H1 (cell line): ENCODE measurements around the gene ZNF614. TPM values are rescaled to one million over a fixed set of nuclear protein-coding genes. Genes with fewer than 3 reads are reported as not detected.

Experiments used
- CTCF ChIA-PET: fragments of 300-600 bp; sonication (Branson Sonifier 250); formaldehyde crosslinking; loops from one replicate; lab custom pipeline; 2021; ENCODE audit not compliant: partially characterized antibody; lab: Charles Lee
- POLR2A ChIA-PET: fragments of 300-600 bp; sonication (Branson Sonifier 250); formaldehyde crosslinking; loops from one replicate; lab custom pipeline; 2021; ENCODE audit warnings: inconsistent platforms; ENCODE audit not compliant: partially characterized antibody; lab: Charles Lee
- DNase-seq, 2 experiments: peaks; one replicate each; pipeline versions ENCODE4 v3.0.0 to v3.0.0-alpha.2; 2010 to 2022; ENCODE audit warnings: low spot score in 2 of 2, low read depth in 1 of 2, mixed read lengths in 1 of 2
- FAIRE-seq: peaks from 2 replicates; lab custom pipeline; 2011; peaks lifted over from hg19 to GRCh38; lab: Jason Lieb, UNC
- H2AFZ ChIP-seq: 2 replicates; pipeline ENCODE4 v1.8.1; 2012; ENCODE audit warnings: low read length, inconsistent platforms
- H2AK5ac ChIP-seq: 2 replicates; pipeline ENCODE4 v1.6.1; 2013; ENCODE audit warnings: low read depth, low read length
- H2BK120ac ChIP-seq: replicated peaks from 2 replicates; pipeline ENCODE3; 2013; ENCODE audit warnings: low read depth, low read length, inconsistent platforms
- H2BK12ac ChIP-seq: 2 replicates; pipeline ENCODE4 v1.6.1; 2013; ENCODE audit warnings: low read depth, low read length
- H2BK15ac ChIP-seq: 2 replicates; pipeline ENCODE4 v1.6.1; 2013; ENCODE audit warnings: low read length
- H2BK20ac ChIP-seq: 2 replicates; pipeline ENCODE4 v1.6.1; 2013; ENCODE audit warnings: low read length
- H2BK5ac ChIP-seq: 2 replicates; pipeline ENCODE4 v1.6.1; 2013; ENCODE audit warnings: low read depth, low read length
- H3K14ac ChIP-seq: 2 replicates; pipeline ENCODE4 v1.6.1; 2013; ENCODE audit warnings: inconsistent platforms; ENCODE audit not compliant: insufficient read length
- H3K18ac ChIP-seq: 2 replicates; pipeline ENCODE4 v1.6.1; 2013; ENCODE audit warnings: low read length; ENCODE audit errors: extremely low read depth
- H3K23ac ChIP-seq: 2 replicates; pipeline ENCODE4 v1.6.1; 2013; ENCODE audit warnings: inconsistent platforms; ENCODE audit not compliant: insufficient read length
- H3K23me2 ChIP-seq: 2 replicates; pipeline ENCODE4 v1.6.1; 2013; ENCODE audit warnings: low read depth, low read length
- H3K27ac ChIP-seq: 2 replicates; pipeline ENCODE4 v1.6.1; 2011; ENCODE audit warnings: low read depth, low read length, inconsistent platforms
- H3K27me3 ChIP-seq, 4 experiments: replicated peaks in 1 of 4; 1 replicate in 1 of 4; 2 replicates in 3 of 4; pipeline versions ENCODE4 v1.6.1 to v1.8.1; 2011 to 2013; ENCODE audit warnings: low read length in 3 of 4, mild to moderate bottlenecking in 3 of 4, inconsistent platforms in 2 of 4, mixed read lengths in 2 of 4, moderate library complexity in 1 of 4; ENCODE audit not compliant: control insufficient read depth in 3 of 4, insufficient read depth in 3 of 4; ENCODE audit errors: extremely low read depth in 1 of 4
- H3K36me3 ChIP-seq, 4 experiments: 2 replicates each; pipeline versions ENCODE4 v1.6.1 to v1.8.1; 2011 to 2013; ENCODE audit warnings: mild to moderate bottlenecking in 4 of 4, low read length in 3 of 4, moderate library complexity in 2 of 4, control low read depth in 1 of 4, inconsistent platforms in 1 of 4; ENCODE audit not compliant: insufficient read depth in 4 of 4, control insufficient read depth in 2 of 4
- H3K4ac ChIP-seq: replicated peaks from 2 replicates; pipeline ENCODE3; 2013; ENCODE audit warnings: low read length, low read depth, mixed read lengths, inconsistent platforms; ENCODE audit not compliant: insufficient read length
- H3K4me1 ChIP-seq, 4 experiments: replicated peaks in 1 of 4; 1 replicate in 1 of 4; 2 replicates in 3 of 4; pipeline versions ENCODE4 v1.6.1 to v1.8.1; 2011 to 2013; ENCODE audit warnings: low read length in 3 of 4, inconsistent platforms in 2 of 4, mixed read lengths in 1 of 4; ENCODE audit not compliant: insufficient read depth in 4 of 4, control insufficient read depth in 3 of 4
- H3K4me2 ChIP-seq, 2 experiments: 2 replicates each; pipeline versions ENCODE4 v1.6.1 to v1.8.1; 2011 to 2013; ENCODE audit warnings: low read depth in 2 of 2, low read length in 2 of 2, control low read depth in 1 of 2, inconsistent platforms in 1 of 2, mild to moderate bottlenecking in 1 of 2; ENCODE audit not compliant: insufficient read depth in 1 of 2
- H3K4me3 ChIP-seq, 4 experiments: fragments of 200-600, 300-600 bp in 1 of 4; sonication (generic), shearing (Covaris generic), sonication (Bioruptor Twin) in 1 of 4; 2 replicates each; pipeline versions ENCODE4 v1.5.1 to v1.8.1; 2011 to 2016; ENCODE audit warnings: low read length in 4 of 4, low read depth in 3 of 4, control low read depth in 2 of 4, inconsistent platforms in 2 of 4, mild to moderate bottlenecking in 2 of 4, mixed read lengths in 1 of 4, moderate library complexity in 1 of 4; ENCODE audit not compliant: insufficient read depth in 2 of 4; ENCODE audit errors: extremely low read depth in 1 of 4
- H3K56ac ChIP-seq: replicated peaks from 2 replicates; pipeline ENCODE3; 2013; ENCODE audit warnings: low read depth, mild to moderate bottlenecking, mixed read lengths, low read length, inconsistent platforms; ENCODE audit not compliant: insufficient read length
- H3K79me1 ChIP-seq: 2 replicates; pipeline ENCODE4 v1.6.1; 2013; ENCODE audit warnings: low read depth, low read length, control low read depth
- H3K79me2 ChIP-seq, 2 experiments: 2 replicates each; pipeline versions ENCODE4 v1.6.1 to v1.8.1; 2012 to 2013; ENCODE audit warnings: low read length in 2 of 2, mild to moderate bottlenecking in 2 of 2, inconsistent platforms in 1 of 2; ENCODE audit not compliant: insufficient read depth in 2 of 2, control insufficient read depth in 1 of 2
- H3K9ac ChIP-seq, 4 experiments: replicated peaks in 1 of 4; 1 replicate in 1 of 4; 2 replicates in 3 of 4; pipeline versions ENCODE4 v1.6.1 to v1.8.1; 2011 to 2013; ENCODE audit warnings: low read depth in 3 of 4, low read length in 3 of 4, control low read depth in 2 of 4, mild to moderate bottlenecking in 2 of 4, moderate library complexity in 2 of 4, inconsistent platforms in 1 of 4; ENCODE audit errors: extremely low read depth in 1 of 4
- H3K9me3 ChIP-seq, 2 experiments: 2 replicates each; pipeline versions ENCODE4 v1.6.1 to v1.8.1; 2012 to 2013; ENCODE audit warnings: mild to moderate bottlenecking in 2 of 2, moderate library complexity in 2 of 2, control low read depth in 1 of 2, inconsistent platforms in 1 of 2, low read depth in 1 of 2, low read length in 1 of 2, mixed read lengths in 1 of 2; ENCODE audit not compliant: insufficient read depth in 2 of 2
- H4K20me1 ChIP-seq, 2 experiments: replicated peaks in 1 of 2; 2 replicates each; pipeline versions ENCODE3 to v1.8.1; 2011 to 2013; ENCODE audit warnings: inconsistent platforms in 2 of 2, low read length in 2 of 2, mild to moderate bottlenecking in 1 of 2; ENCODE audit not compliant: insufficient read depth in 2 of 2, control insufficient read depth in 1 of 2
- H4K5ac ChIP-seq: 2 replicates; pipeline ENCODE4 v1.6.1; 2013; ENCODE audit warnings: low read length, low read depth, mixed read lengths, inconsistent platforms; ENCODE audit not compliant: insufficient read length
- H4K8ac ChIP-seq: 2 replicates; pipeline ENCODE4 v1.8.0; 2013; ENCODE audit warnings: mild to moderate bottlenecking, moderate library complexity, low read length, inconsistent platforms; ENCODE audit not compliant: insufficient read depth; ENCODE audit errors: extremely low read depth
- H4K91ac ChIP-seq: replicated peaks from 2 replicates; pipeline ENCODE3; 2013; ENCODE audit warnings: low read length, mixed read lengths, inconsistent platforms; ENCODE audit not compliant: insufficient read length
- WGBS, 2 experiments: shearing (Covaris generic) in 1 of 2; methylation state at CpG; one replicate each; pipeline versions ENCODE4 v1.1.6 to v1.1.7; 2013 to 2015; ENCODE audit warnings: low lambda C conversion rate in 2 of 2, mixed read lengths in 2 of 2, inconsistent platforms in 1 of 2, low coverage in 1 of 2, missing lambda C conversion rate in 1 of 2; ENCODE audit not compliant: insufficient replicate concordance in 2 of 2, insufficient coverage in 1 of 2, insufficient read length in 1 of 2; ENCODE audit errors: extremely low coverage in 1 of 2, missing lambda C conversion rate in 1 of 2; 5-methylcytosine and 5-hydroxymethylcytosine counted together
- polyA plus RNA-seq, 7 experiments: library from polyadenylated mRNA; depleted of rRNA in 3 of 7; stranded (reverse) in 5 of 7; unstranded in 2 of 7; fragments of >200 nt in 5 of 7; fragments of 200-250 nt in 2 of 7; gene quantifications; 1 replicate in 5 of 7; 2 replicates in 1 of 7; 4 replicates in 1 of 7; pipeline versions ENCODE4 v1.2.1 to v1.2.3, GENCODE V29; 2011 to 2013; ENCODE audit warnings: missing spikeins in 2 of 7, mixed read lengths in 2 of 7
- total RNA-seq: library from RNA; stranded (reverse); fragmentation: NEBNext Ultra II Directional; extraction: Animal tissue kit (Norgen Biotek cat#: 25700); gene quantifications from 2 replicates; pipeline ENCODE4 v1.2.1, GENCODE V29; 2021

ZNF614 gene
- total and polyA plus RNA-seq, 2 of the 8 experiments (the other 6 are each of a cell fraction or from before 2014, with no cell fraction given), result 4.7 to 18.7 TPM

DNA sequence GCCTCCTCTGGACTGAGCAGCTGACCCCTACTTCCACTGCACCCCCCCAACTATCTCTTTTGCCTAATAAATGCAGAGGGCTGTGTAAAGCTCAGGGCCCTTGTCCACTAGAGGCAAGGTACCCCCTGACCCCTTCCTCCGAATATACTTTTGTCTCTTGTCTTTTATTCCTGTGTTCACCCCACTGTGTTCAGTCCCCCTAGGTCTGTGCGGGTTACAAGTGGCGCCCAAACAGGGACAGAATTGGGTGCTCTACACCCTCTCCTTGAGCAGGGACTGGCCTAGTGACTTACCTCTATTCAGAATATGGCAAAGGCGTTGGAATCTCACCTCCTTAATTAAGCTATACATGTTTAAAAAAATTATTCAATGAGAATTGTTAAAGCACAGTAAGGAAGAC is 56.6 kb downstream of the ZNF614 start:
- Histone ChIP-seq H3K27ac (no peak overlapping the region), H2BK15ac (no peak overlapping the region), H3K14ac (no peak overlapping the region), H2AFZ (no peak overlapping the region), H3K4ac (no peak overlapping the region), H2BK120ac (no peak overlapping the region), H3K18ac (no peak overlapping the region), H3K79me2 (0 out of 4 replicates have a peak, but pooled peaks cover 0 to 2% of the 10 kb centered on the region in 2 experiments), H3K23ac (no peak overlapping the region), H4K20me1 (no peaks in the 10 kb centered on the region), H3K27me3 (no peaks in the 10 kb centered on the region), H3K4me1 (no peaks in the 10 kb centered on the region), H3K23me2 (no peaks in the 10 kb centered on the region), H3K9ac (no peak overlapping the region), H3K56ac (no peak overlapping the region), H4K8ac (no peak overlapping the region), H3K4me2 (no peak overlapping the region), H2BK5ac (no peak overlapping the region), H3K9me3 (peaks cover 62 to 66% of the 10 kb centered on the region in 2 experiments), H2BK12ac (no peak overlapping the region), H3K4me3 (no peak overlapping the region), H2AK5ac (no peak overlapping the region), H2BK20ac (no peak overlapping the region), H4K91ac (no peak overlapping the region), H3K79me1 (no peaks in the 10 kb centered on the region), H4K5ac (no peak overlapping the region), H3K36me3 (peaks cover 12 to 67% (median 40%) of the 10 kb centered on the region in 4 experiments; a peak in 6 of 8 replicates)
- CTCF ChIA-PET, result no interaction called here
- POLR2A ChIA-PET, result no interaction called here
- whole genome bisulfite sequencing, 2 experiments, result 95% methylated on average over 4 of the region's 4 CpGs; no CpG with 5 or more reads in 1 of the 2 experiments
- FAIRE-seq (no peak), DNase-seq (no peak)
